Epithelial cell of proximal tubule (primary cell): ENCODE measurements around the gene ROR1. TPM values are rescaled to one million over a fixed set of nuclear protein-coding genes. Genes with fewer than 3 reads are reported as not detected.
"Not testable (repeated sequence)": the region's sequence is repeated elsewhere in the genome, so short reads cannot be mapped to it uniquely, and the experiment has no call there.

Experiments used
- DNase-seq: peaks from one replicate; pipeline ENCODE4 v3.0.0-alpha.2; 2011; ENCODE audit warnings: low read depth
- H3K4me3 ChIP-seq: 2 replicates; pipeline ENCODE4 v1.5.1; 2011; ENCODE audit warnings: low read depth, mild to moderate bottlenecking, low read length
- total RNA-seq: library from RNA; depleted of rRNA; stranded (reverse); fragments of >200 nt; gene quantifications from 2 replicates; pipeline ENCODE4 v1.2.3, GENCODE V29; 2015
- TF ChIP-seq, protein P1 (sequence below): conservative IDR thresholded peaks from 2 replicates; pipeline ENCODE4 v1.5.1; 2012; ENCODE audit warnings: low read depth, mild to moderate bottlenecking, low read length

ROR1 gene
- total RNA-seq, 1 donor from 2014 or later = 5.9 TPM

DNA sequence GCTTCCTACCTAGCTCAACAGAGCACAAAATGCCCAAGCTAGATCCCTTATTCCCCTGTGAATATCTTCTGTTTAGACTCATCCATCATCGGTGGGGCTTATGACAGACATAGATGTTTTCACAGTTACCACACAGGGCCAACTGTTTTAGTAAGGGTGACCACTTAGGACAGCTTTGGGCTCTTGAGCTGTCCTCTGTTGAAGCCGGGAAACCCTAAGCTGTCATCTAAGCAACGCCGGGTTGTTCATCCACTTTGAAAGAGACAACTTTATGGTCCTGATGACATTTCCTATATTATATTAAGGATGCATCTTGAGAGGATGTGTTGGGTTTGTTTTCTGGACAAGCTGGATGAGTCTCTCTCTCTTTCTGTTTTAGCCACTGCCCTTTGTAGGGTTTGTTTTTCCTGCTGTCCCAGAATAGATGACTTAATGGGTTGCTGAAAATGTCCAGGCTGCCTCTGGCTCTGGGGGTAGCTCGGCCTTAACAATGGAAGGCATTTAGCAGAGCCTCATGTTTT lies 319.1 kb downstream of the ROR1 start:
- no peak overlapping the region for H3K4me3 ChIP-seq
- TF ChIP-seq, protein P1, sequence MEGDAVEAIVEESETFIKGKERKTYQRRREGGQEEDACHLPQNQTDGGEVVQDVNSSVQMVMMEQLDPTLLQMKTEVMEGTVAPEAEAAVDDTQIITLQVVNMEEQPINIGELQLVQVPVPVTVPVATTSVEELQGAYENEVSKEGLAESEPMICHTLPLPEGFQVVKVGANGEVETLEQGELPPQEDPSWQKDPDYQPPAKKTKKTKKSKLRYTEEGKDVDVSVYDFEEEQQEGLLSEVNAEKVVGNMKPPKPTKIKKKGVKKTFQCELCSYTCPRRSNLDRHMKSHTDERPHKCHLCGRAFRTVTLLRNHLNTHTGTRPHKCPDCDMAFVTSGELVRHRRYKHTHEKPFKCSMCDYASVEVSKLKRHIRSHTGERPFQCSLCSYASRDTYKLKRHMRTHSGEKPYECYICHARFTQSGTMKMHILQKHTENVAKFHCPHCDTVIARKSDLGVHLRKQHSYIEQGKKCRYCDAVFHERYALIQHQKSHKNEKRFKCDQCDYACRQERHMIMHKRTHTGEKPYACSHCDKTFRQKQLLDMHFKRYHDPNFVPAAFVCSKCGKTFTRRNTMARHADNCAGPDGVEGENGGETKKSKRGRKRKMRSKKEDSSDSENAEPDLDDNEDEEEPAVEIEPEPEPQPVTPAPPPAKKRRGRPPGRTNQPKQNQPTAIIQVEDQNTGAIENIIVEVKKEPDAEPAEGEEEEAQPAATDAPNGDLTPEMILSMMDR = no peak
- DNase-seq = no peak

DNA sequence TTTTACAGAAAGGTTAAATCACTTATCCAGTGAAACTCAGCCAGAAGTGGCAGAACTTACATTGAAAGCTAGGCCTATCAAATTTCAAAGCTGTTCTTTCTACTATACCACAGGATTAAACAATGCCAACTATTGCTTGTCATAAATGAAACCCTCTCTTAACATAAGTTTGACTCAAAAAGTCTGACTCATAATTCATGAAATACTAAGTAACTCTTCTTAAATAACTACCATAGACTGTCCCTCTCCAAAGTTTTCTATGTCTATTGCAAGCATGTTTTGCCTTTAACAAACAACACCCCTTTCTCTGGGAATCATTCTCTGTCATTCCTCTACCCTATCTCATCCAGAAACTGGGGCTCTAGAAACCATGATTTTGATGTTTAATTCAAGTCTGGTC lies 320.1 kb downstream of the ROR1 start:
- H3K4me3 ChIP-seq = no peak overlapping the region
- DNase-seq = no peak
- TF ChIP-seq, protein P1 = no peak

DNA sequence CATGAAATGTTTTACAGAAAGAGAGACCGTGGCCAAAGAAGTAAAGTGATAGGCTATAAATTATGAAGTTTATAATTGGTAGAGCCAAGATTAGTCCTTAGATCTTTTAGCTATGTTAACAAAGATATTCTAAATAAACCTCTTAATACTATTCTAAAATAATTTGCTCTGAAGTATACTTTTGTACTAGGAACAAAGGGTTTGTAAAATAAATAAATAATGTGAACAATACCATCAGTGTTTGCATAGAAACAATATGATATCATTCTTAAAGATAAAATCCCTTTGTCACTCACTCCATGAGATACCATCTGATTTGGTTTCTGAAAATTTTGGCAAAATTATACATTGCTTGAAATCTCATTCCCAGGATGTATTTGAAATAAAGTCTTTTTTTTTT lies 322.0 kb downstream of the ROR1 start:
- no peak for DNase-seq
- TF ChIP-seq, protein P1 = no peak
- H3K4me3 ChIP-seq = no peak overlapping the region

DNA sequence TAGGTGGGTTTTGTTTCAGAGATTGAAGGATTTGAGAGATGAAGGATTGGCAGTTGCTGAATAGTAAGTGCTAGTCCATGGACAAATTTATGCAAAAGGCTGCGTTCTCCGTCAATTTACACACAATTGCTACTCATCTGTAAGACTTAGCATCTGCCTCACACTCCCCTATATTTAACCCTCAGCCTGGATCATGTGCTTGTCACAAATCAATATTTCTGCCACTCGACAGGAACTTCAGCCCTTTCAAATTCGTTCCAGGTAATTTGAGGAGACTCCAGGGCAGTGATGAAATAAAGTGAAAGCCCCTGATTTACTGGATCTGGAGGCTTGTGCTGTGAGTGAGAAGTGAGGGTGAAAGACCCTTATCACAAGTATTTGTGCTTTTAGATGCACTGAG lies 324.0 kb downstream of the ROR1 start:
- DNase-seq = no peak
- no peak overlapping the region for H3K4me3 ChIP-seq
- TF ChIP-seq, protein P1 = no peak

DNA sequence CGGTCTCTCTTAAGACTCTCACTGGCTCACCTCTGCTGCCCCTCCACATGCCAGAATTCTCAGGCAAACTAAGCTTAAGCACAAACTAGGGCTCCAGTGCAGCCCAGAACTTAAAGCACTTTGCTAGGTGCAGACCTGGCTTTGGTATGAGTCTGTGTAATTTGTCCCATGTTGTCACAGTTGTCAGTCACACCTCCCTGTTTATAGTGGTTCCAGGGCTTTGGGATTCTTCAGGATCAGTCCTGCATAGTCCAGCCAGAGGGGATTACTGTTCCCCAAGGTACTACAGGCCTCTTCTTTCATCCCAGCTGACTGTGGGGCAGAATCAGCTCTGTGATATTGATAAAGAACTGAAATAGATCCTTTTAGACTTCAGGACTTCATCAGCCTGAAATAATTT lies 324.6 kb downstream of the ROR1 start:
- no peak overlapping the region for H3K4me3 ChIP-seq
- TF ChIP-seq, protein P1 = no peak
- DNase-seq = no peak

DNA sequence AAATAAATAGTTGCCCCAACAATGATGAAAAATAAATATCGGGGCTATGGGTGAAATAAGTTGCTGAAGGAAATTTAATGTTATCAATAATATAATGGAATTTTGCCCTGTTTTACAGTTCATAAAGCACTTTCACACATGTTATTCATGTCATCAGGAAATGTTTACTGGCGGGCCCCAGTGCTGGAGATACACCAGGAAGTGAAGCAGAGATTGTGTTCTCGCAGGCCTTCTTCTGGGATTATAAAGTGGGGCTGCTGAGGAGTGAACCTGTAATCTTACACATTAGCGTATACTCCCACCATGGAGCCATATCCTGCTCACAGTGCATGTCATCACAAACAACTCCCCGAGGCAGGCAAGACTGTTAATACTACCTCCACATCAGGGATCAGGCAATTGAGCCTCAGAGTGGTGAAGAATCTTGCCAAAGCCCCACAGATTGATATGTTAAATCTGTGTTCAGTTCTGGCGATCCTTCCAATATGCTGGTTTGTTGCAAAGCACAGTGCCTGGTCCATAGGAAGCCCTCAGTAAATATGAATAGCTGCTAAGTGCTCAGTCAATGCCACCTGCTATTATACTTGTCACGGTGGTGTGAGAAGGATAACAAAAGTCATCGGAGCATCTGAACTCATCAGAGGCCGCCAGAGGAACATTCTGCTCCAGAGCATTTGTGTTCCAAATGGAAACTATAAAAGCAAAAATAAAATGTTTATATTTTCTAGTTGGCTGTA lies 325.2 kb downstream of the ROR1 start:
- TF ChIP-seq, protein P1 = no peak
- DNase-seq = no peak
- no peak overlapping the region for H3K4me3 ChIP-seq

DNA sequence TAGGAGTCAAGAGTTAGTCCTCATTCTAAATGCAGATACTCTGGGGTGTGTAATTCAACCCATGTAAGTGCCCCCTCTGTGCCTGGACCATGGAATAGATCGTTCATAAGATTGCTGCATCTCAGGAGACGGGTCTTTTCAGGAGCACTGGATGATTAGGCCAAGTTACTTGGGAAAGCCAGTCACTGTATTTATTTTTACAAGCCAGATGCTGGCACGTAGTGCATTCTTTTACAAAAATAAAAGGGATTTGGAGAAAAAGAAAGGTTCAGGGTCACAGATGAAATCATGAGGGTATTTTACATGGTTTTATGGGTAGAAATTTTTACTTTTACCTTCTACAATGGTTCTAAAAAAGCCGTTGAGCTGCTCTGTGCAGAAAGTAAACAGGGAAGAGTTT lies 327.0 kb downstream of the ROR1 start:
- TF ChIP-seq, protein P1 = no peak
- no peak overlapping the region for H3K4me3 ChIP-seq
- no peak for DNase-seq

DNA sequence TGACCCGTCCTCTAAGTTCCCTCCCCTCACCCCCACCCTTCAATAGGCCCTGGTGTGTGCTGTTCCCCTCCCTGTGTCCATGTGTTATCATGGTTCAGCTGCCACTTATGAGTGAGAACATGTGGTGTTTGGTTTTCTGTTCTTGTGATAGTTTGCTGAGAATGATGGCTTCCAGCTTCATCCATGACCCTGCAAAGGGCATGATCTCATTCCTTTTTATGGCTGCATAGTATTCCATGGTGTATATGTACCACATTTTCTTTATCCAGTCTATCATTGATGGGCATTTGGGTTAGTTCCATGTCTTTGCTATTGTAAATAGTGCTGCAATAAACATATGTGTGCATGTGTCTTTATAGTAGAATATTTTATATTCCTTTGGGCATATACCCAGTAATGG lies 330.8 kb downstream of the ROR1 start:
- not testable (repeated sequence) for H3K4me3 ChIP-seq, DNase-seq
